Loucy (cell line): ENCODE measurements around the gene FHIT.

Experiments used
- CTCF ChIP-seq: fragments of 200-600 bp; sonication (generic); conservative IDR thresholded peaks from 2 replicates; pipeline ENCODE4 v1.5.1; 2014; ENCODE audit warnings: mild to moderate bottlenecking, antibody characterized with exemption, low read length
- EZH2phosphoT487 ChIP-seq: fragments of 200-600 bp; IDR thresholded peaks from 2 replicates; pipeline ENCODE4 v1.6.1; 2018; ENCODE audit warnings: antibody characterized with exemption, mild to moderate bottlenecking, moderate library complexity, borderline replicate concordance

- TF ChIP-seq CTCF (no peak), EZH2phosphoT487 (no peak)
Observed at GRCh38 chr3:59784164-59784563, 1467.1 kb downstream of the FHIT start.
